ENCODE measurements around the gene PES1. TPM values are rescaled to one million over a fixed set of nuclear protein-coding genes. Genes with fewer than 3 reads are reported as not detected.

Gene PES1
- total and polyA plus RNA-seq, 11 donors = 15.7 to 60.9 (median 27.8) TPM

DNA sequence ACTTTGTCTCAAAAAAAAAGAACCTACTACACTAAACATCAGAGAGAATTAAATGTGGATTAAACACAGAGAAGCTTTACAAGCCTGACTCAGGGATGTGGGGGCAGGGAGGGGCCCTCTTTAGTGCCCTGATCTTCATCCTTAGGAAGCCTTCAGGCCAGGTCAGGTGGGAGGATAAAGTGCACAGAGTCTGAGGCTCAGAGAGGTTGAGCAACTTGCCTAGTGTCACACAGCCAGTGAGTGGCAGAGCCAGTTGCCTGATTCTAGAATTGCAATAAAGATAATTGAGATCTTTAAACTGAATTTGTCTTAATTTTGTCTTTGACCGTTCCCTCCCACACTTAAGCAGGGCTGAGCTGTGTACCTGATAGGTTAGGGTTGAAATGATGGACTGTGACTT, 52.3 kb downstream of the PES1 start:
- H3K9me3 ChIP-seq = no peaks in the 10 kb centered on the region
- no peak for ATAC-seq
- peaks cover 0 to 35% (median 28%) of the 10 kb centered on the region in 9 donors for H3K27me3 ChIP-seq
- no peak overlapping the region for H3K27ac ChIP-seq
- WGBS, 4 donors = 87 to 100% (median 92%) methylated on average over 1 of the region's 1 CpG
- no peaks in the 10 kb centered on the region for H3K36me3 ChIP-seq
- TF ChIP-seq POLR2A (IDR thresholded peaks at IDR 0.05) = no peak
- TF ChIP-seq, protein P1, sequence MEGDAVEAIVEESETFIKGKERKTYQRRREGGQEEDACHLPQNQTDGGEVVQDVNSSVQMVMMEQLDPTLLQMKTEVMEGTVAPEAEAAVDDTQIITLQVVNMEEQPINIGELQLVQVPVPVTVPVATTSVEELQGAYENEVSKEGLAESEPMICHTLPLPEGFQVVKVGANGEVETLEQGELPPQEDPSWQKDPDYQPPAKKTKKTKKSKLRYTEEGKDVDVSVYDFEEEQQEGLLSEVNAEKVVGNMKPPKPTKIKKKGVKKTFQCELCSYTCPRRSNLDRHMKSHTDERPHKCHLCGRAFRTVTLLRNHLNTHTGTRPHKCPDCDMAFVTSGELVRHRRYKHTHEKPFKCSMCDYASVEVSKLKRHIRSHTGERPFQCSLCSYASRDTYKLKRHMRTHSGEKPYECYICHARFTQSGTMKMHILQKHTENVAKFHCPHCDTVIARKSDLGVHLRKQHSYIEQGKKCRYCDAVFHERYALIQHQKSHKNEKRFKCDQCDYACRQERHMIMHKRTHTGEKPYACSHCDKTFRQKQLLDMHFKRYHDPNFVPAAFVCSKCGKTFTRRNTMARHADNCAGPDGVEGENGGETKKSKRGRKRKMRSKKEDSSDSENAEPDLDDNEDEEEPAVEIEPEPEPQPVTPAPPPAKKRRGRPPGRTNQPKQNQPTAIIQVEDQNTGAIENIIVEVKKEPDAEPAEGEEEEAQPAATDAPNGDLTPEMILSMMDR (IDR thresholded peaks at IDR 0.05) = no peak
- no peak for DNase-seq
- peaks cover 0 to 10% (median 0%) of the 10 kb centered on the region in 12 donors for H3K4me1 ChIP-seq
- intact Hi-C loops (cut with DNase I) = no loop called here
- H3K4me3 ChIP-seq = no peak overlapping the region

DNA sequence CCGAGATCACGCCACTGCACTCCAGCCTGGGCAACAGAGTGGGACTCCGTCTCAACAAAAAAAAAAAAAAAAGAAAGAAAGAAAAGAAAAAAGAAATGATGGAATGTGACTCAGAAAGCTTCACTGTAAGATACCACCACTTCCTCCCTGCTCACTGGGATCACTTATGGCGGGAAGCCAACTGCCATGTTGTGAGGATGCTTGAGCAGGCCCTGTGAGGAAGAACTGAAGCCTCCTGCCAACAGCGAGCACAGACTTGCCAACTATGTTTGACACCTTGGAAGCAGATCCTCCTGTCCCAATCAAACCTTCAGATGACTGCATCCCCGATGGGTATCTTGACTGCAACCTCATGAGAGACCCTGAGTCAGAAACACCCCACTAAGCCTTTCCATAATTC, 53.4 kb downstream of the PES1 start:
- intact Hi-C loops (cut with DNase I) = no loop called here

GRCh38 chr22:30537083-30537731, 54.5 kb downstream of the PES1 start:
- DNase-seq = no peak
- Histone ChIP-seq H3K27ac (no peak overlapping the region), H3K9me3 (no peaks in the 10 kb centered on the region), H3K36me3 (no peaks in the 10 kb centered on the region), H3K4me3 (no peak overlapping the region), H3K27me3 (peaks cover 0 to 14% (median 11%) of the 10 kb centered on the region in 9 donors), H3K4me1 (peaks cover 0 to 5% (median 0%) of the 10 kb centered on the region in 12 donors)
- TF ChIP-seq POLR2A (IDR thresholded peaks at IDR 0.05) = no peak
- TF ChIP-seq, protein P1 (IDR thresholded peaks at IDR 0.05) = no peak
- WGBS, 4 donors = 69 to 73% (median 70%) methylated on average over 6 to 9 of the region's 9 CpGs
- intact Hi-C loops (cut with DNase I) = no loop called here
- no peak for ATAC-seq

More for the DNA sequence above, 53.4 kb downstream of the PES1 start:
- no peak for DNase-seq
- Histone ChIP-seq H3K36me3 (no peaks in the 10 kb centered on the region), H3K27ac (no peak overlapping the region), H3K27me3 (peaks cover 0 to 25% (median 22%) of the 10 kb centered on the region in 9 donors), H3K9me3 (no peaks in the 10 kb centered on the region), H3K4me1 (peaks cover 0 to 10% (median 0%) of the 10 kb centered on the region in 12 donors), H3K4me3 (no peak overlapping the region)
- 75 to 80% (median 79%) methylated on average over 6 of the region's 6 CpGs for WGBS, 4 donors
- no peak for TF ChIP-seq POLR2A (IDR thresholded peaks at IDR 0.05)
- TF ChIP-seq, protein P1 (IDR thresholded peaks at IDR 0.05) = no peak
- no peak for ATAC-seq

DNA sequence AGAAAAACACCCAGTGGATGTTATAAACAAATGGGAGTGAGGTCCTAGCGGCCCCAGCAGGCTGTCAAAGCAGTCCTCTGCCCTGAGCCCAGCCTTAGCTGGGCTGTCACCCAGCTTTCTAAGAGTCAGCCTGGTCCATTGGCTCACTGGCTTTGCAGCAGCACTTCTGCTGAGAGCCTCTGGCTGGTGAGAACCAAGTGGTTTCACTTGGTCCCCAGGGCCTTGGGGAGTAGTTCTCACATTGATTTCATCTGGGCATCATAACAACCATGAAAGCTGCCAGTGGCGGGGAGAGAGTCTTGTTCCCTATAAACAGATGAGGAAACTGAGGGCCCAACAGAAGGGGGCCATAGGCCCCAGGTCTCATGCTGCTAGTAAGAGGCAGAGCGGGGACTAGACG, 56.5 kb downstream of the PES1 start:
- 87 to 91% (median 89%) methylated on average over 4 of the region's 4 CpGs for WGBS, 4 donors
- no peaks in the 10 kb centered on the region for H3K36me3 ChIP-seq
- H3K4me3 ChIP-seq = no peak overlapping the region
- H3K9me3 ChIP-seq = no peaks in the 10 kb centered on the region
- H3K27me3 ChIP-seq = peaks cover 0 to 3% (median 0%) of the 10 kb centered on the region in 9 donors
- ATAC-seq = no peak
- DNase-seq = no peak
- H3K4me1 ChIP-seq = no peaks in the 10 kb centered on the region
- no peak for TF ChIP-seq POLR2A (IDR thresholded peaks at IDR 0.05)
- TF ChIP-seq, protein P1 (IDR thresholded peaks at IDR 0.05) = no peak
- intact Hi-C loops (cut with DNase I) = no loop called here
- H3K27ac ChIP-seq = no peak overlapping the region

All from heart left ventricle (tissue), 16 donors.